Thoracic aorta (tissue), 2 donors: ENCODE data around the gene B4GALT1. TPM values are rescaled to one million over a fixed set of nuclear protein-coding genes. Genes with fewer than 3 reads are reported as not detected.

Experiments used
- ATAC-seq: fragments of 150-250 bp; one replicate; pipeline ENCODE4 v1.8.0; 2017; ENCODE audit warnings: low read depth; ENCODE audit not compliant: insufficient number of reproducible peaks, low FRiP score
- DNase-seq: peaks from one replicate; pipeline ENCODE4 v3.0.0-alpha.2; 2020; ENCODE audit warnings: low spot score
- H3K27ac ChIP-seq, 2 donors: fragments of 200-600 bp; sonication (generic); 1 replicate in 1 of 2; 2 replicates in 1 of 2; pipeline ENCODE4 v1.5.1; 2016; ENCODE audit warnings: mild to moderate bottlenecking in 2 of 2, moderate library complexity in 2 of 2
- H3K27me3 ChIP-seq: fragments of 200-600 bp; sonication (generic); replicated peaks from 2 replicates; pipeline ENCODE4 v1.6.0; 2016; ENCODE audit warnings: mild to moderate bottlenecking; ENCODE audit not compliant: insufficient read depth
- H3K36me3 ChIP-seq: fragments of 200-600 bp; sonication (generic); one replicate; pipeline ENCODE4 v1.5.1; 2016
- H3K4me1 ChIP-seq, 2 donors: fragments of 200-600 bp; sonication (generic); 1 replicate in 1 of 2; 2 replicates in 1 of 2; pipeline versions ENCODE4 v1.5.1 to v1.6.0; 2016; ENCODE audit warnings: low read depth in 2 of 2, mild to moderate bottlenecking in 1 of 2; ENCODE audit not compliant: control insufficient read depth in 1 of 2
- H3K4me3 ChIP-seq: fragments of 200-600 bp; sonication (generic); 2 replicates; pipeline ENCODE4 v1.5.1; 2016; ENCODE audit warnings: mild to moderate bottlenecking
- H3K9me3 ChIP-seq: fragments of 200-600 bp; sonication (generic); 2 replicates; pipeline ENCODE4 v1.5.1; 2016
- total RNA-seq, 2 donors: library from RNA; depleted of rRNA; stranded (reverse); fragments of >200 nt; gene quantifications; one replicate each; pipeline versions ENCODE4 v1.1.0 to v1.2.3, GENCODE V29; 2016
- TF ChIP-seq, protein P1 (sequence below): fragments of 200-600 bp; sonication (generic); IDR thresholded peaks from one replicate; pipeline ENCODE4 v1.5.1; 2019; ENCODE audit warnings: antibody characterized with exemption

The B4GALT1 gene
- total RNA-seq, 2 donors from 2014 or later, result 59.4 to 86.6 TPM

GRCh38 chr9:33193818-33194217, 26.7 kb upstream of the B4GALT1 start:
- Histone ChIP-seq H3K27me3 (no peaks in the 10 kb centered on the region), H3K36me3 (no peaks in the 10 kb centered on the region), H3K9me3 (no peaks in the 10 kb centered on the region), H3K4me3 (no peak overlapping the region), H3K4me1 (peaks cover 27 to 79% of the 10 kb centered on the region in 2 donors), H3K27ac (peak overlapping the region; percentile 22 to 61)
- ATAC-seq (no peak), DNase-seq (no peak)
- TF ChIP-seq, protein P1, sequence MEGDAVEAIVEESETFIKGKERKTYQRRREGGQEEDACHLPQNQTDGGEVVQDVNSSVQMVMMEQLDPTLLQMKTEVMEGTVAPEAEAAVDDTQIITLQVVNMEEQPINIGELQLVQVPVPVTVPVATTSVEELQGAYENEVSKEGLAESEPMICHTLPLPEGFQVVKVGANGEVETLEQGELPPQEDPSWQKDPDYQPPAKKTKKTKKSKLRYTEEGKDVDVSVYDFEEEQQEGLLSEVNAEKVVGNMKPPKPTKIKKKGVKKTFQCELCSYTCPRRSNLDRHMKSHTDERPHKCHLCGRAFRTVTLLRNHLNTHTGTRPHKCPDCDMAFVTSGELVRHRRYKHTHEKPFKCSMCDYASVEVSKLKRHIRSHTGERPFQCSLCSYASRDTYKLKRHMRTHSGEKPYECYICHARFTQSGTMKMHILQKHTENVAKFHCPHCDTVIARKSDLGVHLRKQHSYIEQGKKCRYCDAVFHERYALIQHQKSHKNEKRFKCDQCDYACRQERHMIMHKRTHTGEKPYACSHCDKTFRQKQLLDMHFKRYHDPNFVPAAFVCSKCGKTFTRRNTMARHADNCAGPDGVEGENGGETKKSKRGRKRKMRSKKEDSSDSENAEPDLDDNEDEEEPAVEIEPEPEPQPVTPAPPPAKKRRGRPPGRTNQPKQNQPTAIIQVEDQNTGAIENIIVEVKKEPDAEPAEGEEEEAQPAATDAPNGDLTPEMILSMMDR, result no peak

- H3K27me3 ChIP-seq, result no peaks in the 10 kb centered on the region
- H3K4me1 ChIP-seq, result peaks cover 24 to 79% of the 10 kb centered on the region in 2 donors
- no peak for DNase-seq
- peak overlapping the region; percentile 46 to 61 for H3K27ac ChIP-seq
- no peaks in the 10 kb centered on the region for H3K9me3 ChIP-seq
- TF ChIP-seq, protein P1, result no peak
- ATAC-seq, result no peak
- H3K36me3 ChIP-seq, result no peaks in the 10 kb centered on the region
- H3K4me3 ChIP-seq, result no peak overlapping the region
Observed at GRCh38 chr9:33192493-33193255, 25.5 kb upstream of the B4GALT1 start.

GRCh38 chr9:33190021-33190705, 23.0 kb upstream of the B4GALT1 start:
- H3K27ac ChIP-seq, result no peak overlapping the region

GRCh38 chr9:33189331-33189791, 22.2 kb upstream of the B4GALT1 start:
- TF ChIP-seq, protein P1, result no peak
- ATAC-seq, result no peak
- H3K27me3 ChIP-seq, result no peaks in the 10 kb centered on the region
- DNase-seq, result no peak
- peak overlapping the region; percentile 30 to 37 for H3K27ac ChIP-seq
- H3K4me3 ChIP-seq, result no peak overlapping the region
- peaks cover 27 to 96% of the 10 kb centered on the region in 2 donors for H3K4me1 ChIP-seq
- no peaks in the 10 kb centered on the region for H3K36me3 ChIP-seq
- no peaks in the 10 kb centered on the region for H3K9me3 ChIP-seq

More at GRCh38 chr9:33190021-33190705, 23.0 kb upstream of the B4GALT1 start:
- DNase-seq (no peak), ATAC-seq (no peak)
- Histone ChIP-seq H3K27me3 (no peaks in the 10 kb centered on the region), H3K4me3 (no peak overlapping the region), H3K9me3 (no peaks in the 10 kb centered on the region), H3K4me1 (peaks cover 27 to 91% of the 10 kb centered on the region in 2 donors), H3K36me3 (no peaks in the 10 kb centered on the region)
- TF ChIP-seq, protein P1, result no peak

GRCh38 chr9:33188711-33189110, 21.6 kb upstream of the B4GALT1 start:
- Histone ChIP-seq H3K4me3 (no peak overlapping the region), H3K4me1 (peaks cover 27 to 90% of the 10 kb centered on the region in 2 donors)

More at GRCh38 chr9:33188711-33189110, 21.6 kb upstream of the B4GALT1 start:
- ATAC-seq, result no peak
- no peak for DNase-seq
- no peaks in the 10 kb centered on the region for H3K27me3 ChIP-seq
- H3K36me3 ChIP-seq, result no peaks in the 10 kb centered on the region
- TF ChIP-seq, protein P1, result no peak
- no peaks in the 10 kb centered on the region for H3K9me3 ChIP-seq
- peak overlapping the region in 1 of 2 donors; percentile 37 for H3K27ac ChIP-seq
